Raji (cell line): ENCODE data around the gene SLC25A47.

Experiments used
- POLR2A ChIP-seq: IDR thresholded peaks from 2 replicates; pipeline ENCODE4 v1.6.1; 2011; ENCODE audit warnings: low read depth, low read length, control low read depth; ENCODE audit not compliant: insufficient read depth

Gene SLC25A47

DNA sequence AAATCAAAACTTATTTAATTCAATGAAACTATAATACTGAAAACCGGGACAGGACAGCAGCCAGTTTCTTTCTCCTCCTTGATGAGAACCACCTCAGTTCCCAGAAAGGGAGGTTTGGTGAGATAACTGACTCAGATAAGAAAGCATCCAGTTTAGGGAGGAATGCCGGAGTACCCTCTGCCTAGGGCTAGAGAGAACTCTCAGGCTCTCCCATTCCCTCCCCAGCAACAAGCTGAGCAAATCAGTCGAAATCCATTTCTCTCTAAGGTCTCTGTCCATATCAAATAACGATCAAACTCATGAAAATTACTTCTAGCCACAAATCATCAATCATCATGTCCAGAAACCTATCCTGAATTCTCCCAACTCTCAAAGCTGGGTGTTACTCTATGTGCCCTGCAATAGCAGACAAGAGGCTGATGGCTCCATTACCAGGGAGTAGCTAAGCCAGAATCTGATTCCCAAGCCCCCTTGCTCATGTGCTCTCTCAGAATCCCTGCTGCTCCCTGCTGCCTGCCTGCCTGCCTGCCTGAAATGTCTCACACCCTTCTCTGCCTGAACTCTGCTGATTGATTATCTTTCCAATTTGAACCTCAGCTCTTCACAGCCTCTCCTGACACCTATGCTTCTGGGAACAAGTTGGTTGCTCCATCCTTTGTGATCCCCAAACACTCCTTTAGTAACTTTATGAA, 49.4 kb downstream of the SLC25A47 start:
- no peak for TF ChIP-seq POLR2A

DNA sequence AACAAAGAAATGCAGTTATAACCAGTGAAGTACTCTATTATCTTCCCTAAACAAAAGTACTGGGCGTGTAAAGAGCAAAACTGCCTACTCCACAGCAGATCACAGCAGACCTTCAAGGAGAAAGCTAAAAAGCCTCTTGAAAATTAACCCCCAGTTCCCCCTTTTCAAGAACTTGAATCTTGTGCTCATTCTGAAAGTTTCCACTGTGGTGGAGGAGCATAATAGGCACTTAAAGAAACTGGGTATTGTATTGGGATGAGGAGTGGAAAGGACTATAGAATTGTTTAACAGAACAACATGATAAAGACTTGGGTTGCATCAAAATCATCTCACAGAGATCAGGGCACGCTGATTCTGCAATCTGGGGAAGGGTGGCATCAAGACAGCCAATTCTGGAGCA, 51.1 kb downstream of the SLC25A47 start:
- TF ChIP-seq POLR2A: no peak

DNA sequence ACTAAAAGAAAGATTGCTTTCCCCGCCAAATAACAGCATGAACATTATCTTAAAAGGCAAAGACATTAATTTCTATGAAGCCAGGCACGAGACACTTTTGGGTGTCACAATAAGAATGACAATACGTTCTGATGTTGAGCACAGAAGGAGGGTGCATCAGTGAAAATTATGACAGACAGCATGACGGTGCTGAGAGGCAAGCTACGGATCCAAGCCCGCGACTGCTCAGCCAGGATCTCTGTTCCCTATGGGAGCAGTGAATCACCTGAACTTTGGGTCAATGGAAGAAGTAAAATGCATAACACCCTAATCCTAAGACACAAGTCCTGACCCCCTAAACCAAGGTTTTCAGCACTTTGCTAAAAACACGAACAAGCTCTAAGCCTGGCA, 51.7 kb downstream of the SLC25A47 start:
- no peak for TF ChIP-seq POLR2A

DNA sequence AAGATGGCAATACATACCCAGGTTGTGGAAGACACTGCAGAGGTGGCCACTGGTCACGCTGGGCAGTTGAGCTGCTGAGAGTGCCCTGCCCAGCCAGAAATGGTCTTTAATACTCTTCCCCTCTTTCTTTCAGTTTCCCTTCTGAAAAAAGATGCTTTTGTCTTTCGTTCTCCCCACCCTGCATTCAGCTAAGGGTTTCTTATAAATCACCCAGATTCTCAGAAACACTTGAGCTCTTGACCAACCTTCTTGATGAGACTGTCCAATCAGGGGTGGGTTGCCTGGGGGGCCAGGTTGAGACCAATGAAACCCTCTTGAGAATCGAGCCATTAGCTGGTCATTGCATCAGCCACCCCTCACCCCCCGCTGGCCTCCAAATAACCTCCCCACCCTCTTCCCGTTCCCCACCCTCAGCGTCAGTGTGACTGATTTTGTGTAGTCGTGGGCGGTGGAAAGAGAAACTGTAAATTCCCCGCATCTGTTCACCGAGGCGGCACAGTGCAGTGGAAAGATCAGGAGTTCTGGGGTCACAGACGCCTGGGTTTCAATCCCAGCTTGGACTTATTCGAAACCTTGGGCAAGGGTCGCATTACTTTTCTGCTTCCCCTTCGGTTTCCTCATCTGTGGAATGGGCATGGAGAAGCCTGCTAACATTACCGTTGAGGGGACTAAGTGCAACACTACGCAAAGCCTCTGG, 52.3 kb downstream of the SLC25A47 start:
- peak; percentile 34; the same call in 1 of the 2 replicates for TF ChIP-seq POLR2A

DNA sequence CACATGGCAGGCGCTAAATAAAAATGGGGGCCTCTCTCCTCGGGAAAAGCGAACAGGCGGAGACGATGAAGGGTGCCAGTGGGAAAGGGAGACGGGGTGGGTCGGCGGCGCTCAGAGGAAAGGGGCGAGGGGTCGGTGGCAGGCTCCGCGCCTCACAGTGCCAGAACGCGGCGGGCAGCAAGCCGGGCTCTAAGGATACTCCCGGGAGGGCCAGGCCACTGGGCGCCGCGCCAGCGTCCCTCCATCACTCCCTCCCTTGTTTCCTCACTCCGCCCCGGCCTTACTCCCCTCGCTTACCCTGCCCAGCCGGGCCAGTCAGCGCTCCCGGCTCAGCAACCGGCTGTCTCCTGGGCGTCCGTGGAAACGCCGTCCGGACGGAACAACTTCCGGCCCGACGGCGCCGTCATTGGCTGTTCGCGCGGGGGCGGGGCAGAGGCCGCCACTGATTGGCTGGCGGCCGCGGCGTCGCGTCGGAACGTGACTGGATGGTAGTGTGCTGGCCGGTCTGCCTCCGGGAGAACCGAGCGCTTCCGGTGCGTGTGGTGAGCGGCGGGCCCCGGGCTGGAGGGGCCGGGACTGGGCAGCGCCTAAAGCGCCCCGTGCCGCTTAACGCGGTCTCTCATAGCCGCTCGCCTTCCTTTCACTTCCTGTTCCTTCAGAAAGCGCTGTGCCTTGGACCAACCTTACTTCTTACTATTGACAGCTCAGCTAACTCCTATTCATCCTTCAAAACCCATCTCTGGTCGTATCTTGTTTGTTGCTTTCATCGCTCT, 53.0 kb downstream of the SLC25A47 start, which contains the start of gene WDR25:
TSS of gene WDR25 (plus strand) at position 523 of the 773 bp plus-strand sequence.
- peak; percentile 73 for TF ChIP-seq POLR2A

DNA sequence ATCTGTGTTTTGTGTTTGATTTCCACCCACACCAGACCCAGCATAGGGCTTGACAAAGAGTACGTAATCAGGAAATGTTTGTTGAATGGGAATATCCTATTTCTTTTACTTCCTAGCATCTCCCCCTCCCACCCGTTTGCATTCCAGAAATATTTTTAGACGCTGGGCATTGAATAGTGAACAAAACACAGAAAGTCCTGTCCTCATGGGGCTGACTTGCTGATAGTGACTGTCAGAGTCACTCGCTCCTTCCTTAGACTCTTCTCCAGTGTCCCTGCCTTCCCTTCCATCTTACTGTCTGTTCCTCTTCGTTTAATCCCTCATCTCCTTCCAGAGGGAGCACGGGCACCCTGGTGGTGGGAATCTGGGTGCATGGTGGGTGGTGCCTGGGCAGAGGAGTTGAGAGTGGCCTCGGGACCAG, 53.6 kb downstream of the SLC25A47 start:
- no peak for TF ChIP-seq POLR2A
